ENCODE data around the gene ACTR1A. TPM values are rescaled to one million over a fixed set of nuclear protein-coding genes. Genes with fewer than 3 reads are reported as not detected.

Gene ACTR1A
- total RNA-seq, 1 experiment from 2014 or later: 93.6 TPM

GRCh38 chr10:102503264-102504178 is 1.0 kb upstream of the ACTR1A start, which contains the start of gene SUFU (continued):
- no peak for TF ChIP-seq ZNF121 (CRISPR knock-in tag; IDR thresholded peaks at IDR 0.05)
- no peak for TF ChIP-seq ZNF532 (CRISPR knock-in tag; IDR thresholded peaks at IDR 0.05; ENCODE audit: borderline replicate concordance)
- TF ChIP-seq SMAD3 (CRISPR knock-in tag; IDR thresholded peaks at IDR 0.05; ENCODE audit: borderline replicate concordance): peak; percentile 23; the same call in 1 of the 2 replicates
- no peak for TF ChIP-seq OVOL2 (CRISPR knock-in tag; IDR thresholded peaks at IDR 0.05; ENCODE audit: borderline replicate concordance)
- TF ChIP-seq ATF1 (CRISPR knock-in tag; IDR thresholded peaks at IDR 0.05): no peak
- no peak for TF ChIP-seq GRHL2 (CRISPR knock-in tag; IDR thresholded peaks at IDR 0.05; ENCODE audit: insufficient replicate concordance, severe bottlenecking)
- no peak for TF ChIP-seq NR2C2 (CRISPR knock-in tag; IDR thresholded peaks at IDR 0.05)
- no peak for TF ChIP-seq ATF6 (CRISPR knock-in tag; IDR thresholded peaks at IDR 0.05)
- TF ChIP-seq NFYB (CRISPR knock-in tag; conservative IDR thresholded peaks at IDR 0.05; ENCODE audit: low read depth): peak; percentile 82
- TF ChIP-seq ZNF423 (CRISPR knock-in tag; IDR thresholded peaks at IDR 0.05): no peak
- TF ChIP-seq MXD4 (CRISPR knock-in tag; IDR thresholded peaks at IDR 0.05; ENCODE audit: borderline replicate concordance): no peak
- TF ChIP-seq ZNF232 (CRISPR knock-in tag; IDR thresholded peaks at IDR 0.05): peak; percentile 59; the same call in 1 of the 2 replicates
- no peak for TF ChIP-seq ATF2 (CRISPR knock-in tag; IDR thresholded peaks at IDR 0.05; ENCODE audit: borderline replicate concordance, low read depth)
- peak; percentile 81 for TF ChIP-seq SP1 (CRISPR knock-in tag; conservative IDR thresholded peaks at IDR 0.05)
- no peak for TF ChIP-seq FOXP4 (CRISPR knock-in tag; IDR thresholded peaks at IDR 0.05)
- no peak for TF ChIP-seq KAT7 (CRISPR knock-in tag; IDR thresholded peaks at IDR 0.05; ENCODE audit: borderline replicate concordance)
- no peak for TF ChIP-seq E2F5 (CRISPR knock-in tag; IDR thresholded peaks at IDR 0.05)
- no peak for TF ChIP-seq CBFB (CRISPR knock-in tag; IDR thresholded peaks at IDR 0.05; ENCODE audit: low read depth)
- TF ChIP-seq ZNF671 (CRISPR knock-in tag; IDR thresholded peaks at IDR 0.05): no peak
- TF ChIP-seq TEAD4 (CRISPR knock-in tag; IDR thresholded peaks at IDR 0.05): no peak
- TF ChIP-seq ZNF281 (CRISPR knock-in tag; IDR thresholded peaks at IDR 0.05): peak; percentile 41; the same call in 1 of the 2 replicates
